ENCODE results near the gene CDCA4. TPM values are rescaled to one million over a fixed set of nuclear protein-coding genes. Genes with fewer than 3 reads are reported as not detected.
A peak's percentile ranks its signal among the peaks of the same experiment; 100 is the strongest.
"Not testable (repeated sequence)": the region's sequence is repeated elsewhere in the genome, so short reads cannot be mapped to it uniquely, and the experiment has no call there.

The CDCA4 gene
- total and polyA plus RNA-seq, 12 donors, result 1.5 to 6.4 (median 2.2) TPM

DNA sequence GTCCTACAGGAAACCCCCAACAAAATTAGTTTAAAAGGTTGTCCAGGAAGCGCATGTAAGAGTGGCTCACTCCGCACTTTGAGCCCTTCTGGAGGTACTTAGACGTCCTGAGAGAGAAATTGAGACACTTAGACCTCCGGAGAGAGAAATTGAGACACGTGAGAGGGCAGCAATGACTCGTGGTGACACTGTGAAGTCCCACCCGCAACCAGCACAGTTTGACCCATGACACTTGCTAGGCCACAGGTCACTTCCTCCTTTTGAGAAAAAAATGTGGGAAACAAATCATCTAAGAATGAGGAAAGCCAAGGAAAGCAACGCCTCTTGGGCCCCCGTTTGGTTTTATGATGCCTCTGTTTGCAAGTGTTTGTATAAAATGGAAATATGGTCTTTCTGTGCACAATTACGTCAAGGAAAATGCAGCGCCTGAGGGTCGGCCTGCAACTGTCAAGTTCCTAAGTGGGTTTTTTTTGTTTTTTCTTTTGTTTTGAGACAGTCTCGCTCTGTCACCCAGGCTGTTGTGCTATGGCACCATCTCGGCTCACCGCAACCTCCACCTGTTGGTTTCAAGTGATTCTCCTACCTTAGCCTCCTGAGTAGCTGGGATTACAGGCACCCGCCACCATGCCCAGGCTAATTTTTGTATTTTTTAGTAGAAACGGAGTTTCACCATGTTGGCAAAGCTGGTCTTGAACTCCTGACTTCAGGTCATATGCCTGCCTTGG, 13.6 kb upstream of the CDCA4 start:
- H3K27ac ChIP-seq, result peak overlapping the region in 1 of 10 donors; percentile 58

DNA sequence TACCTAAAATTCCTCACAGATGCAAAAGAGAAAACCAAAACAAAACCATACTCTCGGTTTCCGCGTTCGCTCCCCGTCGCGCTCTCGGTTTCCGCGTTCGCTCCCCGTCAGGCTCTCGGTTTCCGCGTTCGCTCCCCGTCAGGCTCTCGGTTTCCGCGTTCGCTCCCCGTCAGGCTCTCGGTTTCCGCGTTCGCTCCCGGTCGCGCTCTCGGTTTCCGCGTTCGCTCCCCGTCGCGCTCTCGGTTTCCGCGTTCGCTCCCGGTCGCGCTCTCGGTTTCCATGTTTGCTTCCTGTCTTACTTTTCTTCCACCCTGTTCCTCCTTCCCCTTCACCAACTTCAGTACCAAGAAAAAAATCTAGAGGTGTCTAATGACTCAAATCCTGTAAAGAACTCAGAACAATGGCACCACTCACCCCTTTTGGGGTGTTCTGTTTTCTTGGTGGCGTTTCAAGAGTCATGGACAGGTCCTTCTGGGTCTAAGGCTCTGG, 12.6 kb upstream of the CDCA4 start:
- WGBS, 2 donors, result 10 to 55% methylated on average over 45 of the region's 45 CpGs

More for the DNA sequence above, 13.6 kb upstream of the CDCA4 start:
- peaks cover 0 to 23% (median 9%) of the 10 kb centered on the region in 7 donors for H3K27me3 ChIP-seq
- H3K4me1 ChIP-seq, result peaks cover 0 to 6% (median 0%) of the 10 kb centered on the region in 9 donors
- intact Hi-C loops (cut with DNase I), result no loop called here
- H3K36me3 ChIP-seq, result no peaks in the 10 kb centered on the region
- H3K9me3 ChIP-seq, result no peaks in the 10 kb centered on the region
- ATAC-seq, result peak in 1 of 8 donors; percentile 31
- 77 to 82% methylated on average over 17 of the region's 17 CpGs for WGBS, 2 donors
- TF ChIP-seq, protein P1, sequence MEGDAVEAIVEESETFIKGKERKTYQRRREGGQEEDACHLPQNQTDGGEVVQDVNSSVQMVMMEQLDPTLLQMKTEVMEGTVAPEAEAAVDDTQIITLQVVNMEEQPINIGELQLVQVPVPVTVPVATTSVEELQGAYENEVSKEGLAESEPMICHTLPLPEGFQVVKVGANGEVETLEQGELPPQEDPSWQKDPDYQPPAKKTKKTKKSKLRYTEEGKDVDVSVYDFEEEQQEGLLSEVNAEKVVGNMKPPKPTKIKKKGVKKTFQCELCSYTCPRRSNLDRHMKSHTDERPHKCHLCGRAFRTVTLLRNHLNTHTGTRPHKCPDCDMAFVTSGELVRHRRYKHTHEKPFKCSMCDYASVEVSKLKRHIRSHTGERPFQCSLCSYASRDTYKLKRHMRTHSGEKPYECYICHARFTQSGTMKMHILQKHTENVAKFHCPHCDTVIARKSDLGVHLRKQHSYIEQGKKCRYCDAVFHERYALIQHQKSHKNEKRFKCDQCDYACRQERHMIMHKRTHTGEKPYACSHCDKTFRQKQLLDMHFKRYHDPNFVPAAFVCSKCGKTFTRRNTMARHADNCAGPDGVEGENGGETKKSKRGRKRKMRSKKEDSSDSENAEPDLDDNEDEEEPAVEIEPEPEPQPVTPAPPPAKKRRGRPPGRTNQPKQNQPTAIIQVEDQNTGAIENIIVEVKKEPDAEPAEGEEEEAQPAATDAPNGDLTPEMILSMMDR (IDR thresholded peaks at IDR 0.05), result no peak
- DNase-seq, result no peak
- H3K4me3 ChIP-seq, result peak overlapping the region in 1 of 10 donors; percentile 51

DNA sequence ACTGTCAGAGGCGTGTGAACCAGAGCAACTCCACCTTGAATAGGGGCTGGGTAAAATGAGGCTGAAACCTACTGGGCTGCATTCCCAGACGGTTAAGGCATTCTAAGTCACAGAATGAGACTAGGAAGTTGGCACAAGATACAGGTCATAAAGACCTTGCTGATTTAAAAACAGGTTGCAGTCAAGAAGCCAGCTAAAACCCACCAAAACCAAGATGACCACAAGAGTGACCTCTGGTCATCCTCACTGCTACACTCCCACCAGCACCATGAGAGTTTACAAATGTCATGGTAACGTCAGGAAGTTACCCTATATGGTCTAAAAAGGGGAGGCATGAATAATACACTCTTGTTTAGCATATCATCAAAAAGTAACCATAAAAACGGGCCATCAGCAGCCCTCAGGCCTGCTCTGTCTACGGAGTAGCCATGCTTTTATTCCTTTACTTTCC, 11.6 kb upstream of the CDCA4 start:
- H3K9me3 ChIP-seq; H3K36me3 ChIP-seq; H3K27ac ChIP-seq; DNase-seq; H3K4me1 ChIP-seq; intact Hi-C loops (cut with DNase I); ATAC-seq: not testable (repeated sequence)
- Histone ChIP-seq H3K4me3 (peak overlapping the region in 4 of 10 donors; percentile 21 to 60 (median 54)), H3K27me3 (peaks cover 0 to 23% (median 5%) of the 10 kb centered on the region in 7 donors)
- WGBS, 2 donors, result 89 to 92% methylated on average over 5 of the region's 5 CpGs

More for the DNA sequence above, 12.6 kb upstream of the CDCA4 start:
- ATAC-seq; H3K9me3 ChIP-seq; DNase-seq; H3K4me1 ChIP-seq; H3K36me3 ChIP-seq; intact Hi-C loops (cut with DNase I): not testable (repeated sequence)
- Histone ChIP-seq H3K27me3 (peaks cover 0 to 23% (median 5%) of the 10 kb centered on the region in 7 donors), H3K4me3 (peak overlapping the region; percentile 18 to 60 (median 48)), H3K27ac (peak overlapping the region in 4 of 10 donors; percentile 7 to 58 (median 32))

DNA sequence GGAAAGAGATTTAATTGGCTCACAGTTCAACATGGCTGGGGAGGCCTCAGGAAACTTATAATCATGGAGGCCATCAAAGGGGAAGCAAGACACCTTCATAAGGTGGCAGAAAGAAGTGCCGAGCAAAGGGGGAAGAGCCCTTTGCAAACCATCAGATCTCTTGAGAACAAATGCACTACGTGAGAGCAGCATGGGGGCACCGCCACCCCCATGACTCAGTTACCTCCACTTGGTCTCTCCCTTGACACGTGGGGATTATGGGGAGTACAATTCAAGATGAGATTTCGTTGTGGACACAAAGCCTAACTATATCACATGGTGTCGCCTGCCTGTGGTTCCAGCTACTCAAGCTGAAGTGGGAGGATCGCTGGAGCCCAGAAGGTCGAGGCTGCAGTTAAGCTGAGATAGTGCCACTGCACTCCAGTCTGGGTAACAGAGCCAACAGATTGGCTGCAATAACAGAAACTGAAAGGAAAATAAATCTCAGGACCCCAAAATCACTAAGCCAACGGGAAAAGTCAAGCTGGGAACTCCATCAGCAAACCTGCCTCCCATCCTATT, 10.0 kb upstream of the CDCA4 start:
- peaks cover 0 to 24% (median 0%) of the 10 kb centered on the region in 9 donors for H3K4me1 ChIP-seq
- H3K36me3 ChIP-seq, result no peaks in the 10 kb centered on the region
- 76 to 89% methylated on average over 9 of the region's 9 CpGs for WGBS, 2 donors
- intact Hi-C loops (cut with DNase I), result no loop called here
- no peaks in the 10 kb centered on the region for H3K9me3 ChIP-seq
- no peak overlapping the region for H3K4me3 ChIP-seq
- H3K27ac ChIP-seq, result no peak overlapping the region
- H3K27me3 ChIP-seq, result peaks cover 0 to 19% (median 5%) of the 10 kb centered on the region in 7 donors
- TF ChIP-seq, protein P1 (IDR thresholded peaks at IDR 0.05), result no peak
- DNase-seq (no peak), ATAC-seq (peak in 2 of 8 donors; percentile 29 to 58)

DNA sequence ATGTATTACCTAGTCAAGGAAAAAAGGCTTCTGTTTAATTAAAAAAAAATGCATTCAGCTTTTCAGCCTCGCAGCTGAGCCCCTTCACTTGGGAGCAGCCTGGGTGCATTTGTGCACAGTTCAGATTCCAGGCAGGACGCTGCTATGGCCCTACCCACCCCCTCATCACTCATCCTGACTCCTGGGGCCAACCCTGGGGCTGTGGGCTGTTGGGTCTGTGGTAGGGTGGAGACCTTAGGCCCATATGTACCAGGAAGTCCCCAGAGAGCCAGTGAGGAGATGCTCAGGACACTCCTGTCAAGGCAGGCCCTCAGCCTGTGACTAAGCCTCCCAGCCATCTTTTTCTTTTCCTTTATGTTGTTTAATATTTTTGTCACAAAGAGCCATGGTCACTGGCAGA, 9.3 kb upstream of the CDCA4 start:
- DNase-seq (no peak), ATAC-seq (no peak)
- Histone ChIP-seq H3K4me1 (peaks cover 0 to 31% (median 0%) of the 10 kb centered on the region in 9 donors), H3K27me3 (peaks cover 0 to 19% (median 0%) of the 10 kb centered on the region in 7 donors), H3K27ac (no peak overlapping the region), H3K4me3 (no peak overlapping the region), H3K36me3 (no peaks in the 10 kb centered on the region), H3K9me3 (no peaks in the 10 kb centered on the region)
- 88 to 92% methylated on average over 2 of the region's 2 CpGs for WGBS, 2 donors
- intact Hi-C loops (cut with DNase I), result no loop called here
- TF ChIP-seq, protein P1 (IDR thresholded peaks at IDR 0.05), result no peak

All from heart right ventricle (tissue), 16 donors.